Measurements from ENCODE around the gene NEDD4L.
"Not testable (repeated sequence)": the region's sequence is repeated elsewhere in the genome, so short reads cannot be mapped to it uniquely, and the experiment has no call there.

The NEDD4L gene

DNA sequence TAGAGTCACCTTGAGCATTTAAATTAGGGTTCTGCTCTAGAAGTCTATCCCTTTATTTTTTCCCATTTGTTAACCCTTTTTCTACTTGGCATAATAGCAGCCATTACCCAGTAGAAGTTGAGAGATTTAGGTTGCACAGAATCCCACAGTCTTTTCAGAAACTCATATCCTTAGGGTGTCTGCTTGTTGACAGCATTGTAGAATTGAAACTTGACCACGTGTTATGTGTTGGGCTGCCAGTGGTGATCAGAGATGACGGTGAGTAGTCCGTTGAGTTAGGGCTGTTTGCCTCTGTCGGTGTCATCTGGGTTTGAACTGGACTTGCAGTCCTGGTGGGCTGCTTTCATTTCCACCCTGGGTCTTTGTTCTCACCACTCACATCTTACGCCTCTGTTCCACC is 114.4 kb downstream of the NEDD4L start:
- no peak for FAIRE-seq

DNA sequence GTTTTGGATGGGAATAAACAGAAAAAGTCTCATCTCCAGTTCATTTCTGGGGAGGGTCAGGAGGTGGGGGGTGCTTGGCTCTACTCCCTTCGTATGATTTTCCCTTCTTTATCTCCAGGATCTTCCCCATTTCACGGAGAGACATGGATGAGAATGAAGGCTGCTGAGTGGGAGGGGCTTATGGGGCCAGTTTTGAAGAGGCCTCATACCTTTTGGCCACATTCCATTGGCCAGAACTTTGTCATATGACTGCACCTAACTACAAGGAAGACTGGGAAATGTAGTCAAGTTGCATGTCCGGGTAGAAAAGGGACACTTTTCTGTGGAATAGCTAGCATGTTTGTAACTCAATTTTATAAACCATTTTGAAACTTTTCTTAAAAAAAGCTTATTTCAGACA is 117.6 kb downstream of the NEDD4L start:
- FAIRE-seq, result no peak

DNA sequence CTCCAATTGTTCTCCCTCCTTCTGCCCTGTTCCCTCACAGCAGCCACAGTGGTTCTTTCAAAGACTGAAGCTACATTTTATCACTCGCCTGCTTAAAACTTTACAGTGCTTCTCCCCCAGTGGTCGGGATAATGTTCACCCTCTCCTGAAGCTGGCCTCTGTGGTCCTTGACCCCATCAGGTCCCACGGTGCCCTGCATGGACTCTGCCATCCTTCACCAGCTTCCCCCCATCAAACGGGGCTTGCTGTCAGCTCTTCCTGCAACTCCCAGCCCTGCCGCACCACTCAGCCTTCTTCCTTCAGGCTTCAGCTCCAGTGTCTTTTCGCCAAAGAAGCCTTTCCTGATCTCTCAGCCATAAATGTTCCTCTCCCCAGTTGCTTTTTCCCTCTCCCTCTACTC is 118.1 kb downstream of the NEDD4L start:
- no peak for FAIRE-seq

DNA sequence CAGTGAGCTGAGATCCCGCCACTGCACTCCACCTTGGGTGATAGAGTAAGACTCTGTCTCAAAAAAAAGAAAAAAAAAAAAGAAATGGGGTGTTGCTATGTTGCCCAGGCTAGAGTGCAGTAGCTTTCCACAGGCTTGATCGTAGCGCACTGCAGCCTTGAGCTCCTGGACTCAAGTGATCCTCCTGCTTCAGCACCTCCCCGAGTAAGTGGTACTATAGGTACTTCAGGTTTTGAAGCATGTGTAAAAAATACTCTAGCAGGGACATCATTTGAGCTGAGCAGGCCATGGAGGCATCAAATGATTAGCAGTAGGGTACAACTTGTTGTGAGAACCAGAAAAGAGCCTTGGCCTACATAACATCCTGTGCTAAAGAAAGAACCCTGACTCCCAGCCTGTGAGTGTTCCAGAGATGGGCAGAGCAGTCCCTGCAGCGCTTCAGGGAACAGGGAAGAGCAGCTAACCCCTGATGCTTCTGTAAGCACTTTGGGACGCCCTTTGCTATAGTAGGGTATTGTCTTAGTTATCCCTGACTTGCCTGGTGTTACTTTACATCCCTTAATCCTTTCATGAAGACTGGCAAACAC is 119.1 kb downstream of the NEDD4L start:
- no peak for FAIRE-seq

DNA sequence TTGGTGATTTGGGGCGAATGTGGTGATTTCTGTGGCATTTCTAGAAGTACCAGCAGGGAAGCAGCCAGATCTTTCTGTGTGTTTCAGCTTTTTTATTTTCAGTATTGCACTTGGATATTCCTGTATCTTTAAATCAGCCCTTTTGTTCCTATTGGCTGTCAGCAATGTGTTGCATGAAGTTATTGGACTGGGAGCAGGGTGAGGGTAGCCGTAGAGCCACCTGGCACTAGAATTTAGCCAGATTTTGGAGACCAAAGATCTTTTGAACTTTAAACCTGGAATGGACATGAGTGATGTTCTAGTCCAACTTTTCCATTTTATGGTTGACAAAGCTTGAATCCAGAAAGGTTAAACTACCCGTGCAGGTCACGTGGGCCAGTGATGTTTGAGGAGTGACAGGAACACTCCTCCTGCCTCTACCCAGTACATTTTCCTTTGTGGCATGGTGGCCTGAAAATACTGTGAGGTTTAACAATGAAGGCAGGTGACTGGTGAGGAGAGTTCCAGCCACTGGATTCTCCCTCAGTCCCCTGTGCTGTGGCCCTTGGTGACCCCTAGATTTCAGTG is 122.3 kb downstream of the NEDD4L start:
- no peak for FAIRE-seq

DNA sequence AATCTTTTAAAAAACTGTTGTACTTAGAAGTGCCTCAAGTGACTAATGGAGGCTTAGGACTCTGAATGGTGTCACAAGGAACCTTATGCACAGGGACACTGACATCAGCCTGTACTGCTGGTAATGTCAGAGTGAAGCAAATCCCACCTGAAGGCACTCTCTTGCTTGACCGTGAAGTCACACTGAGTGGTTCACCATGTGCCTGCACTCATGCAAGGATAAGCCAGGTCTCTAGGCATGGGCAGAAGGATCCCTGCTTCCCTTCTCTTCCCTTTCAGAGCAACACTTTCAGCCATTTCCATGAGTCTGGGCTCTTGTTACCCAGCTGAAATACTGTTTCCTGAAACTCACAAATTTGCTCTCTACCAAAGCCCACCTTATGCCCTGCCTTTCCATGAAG is 123.0 kb downstream of the NEDD4L start:
- FAIRE-seq, result no peak

DNA sequence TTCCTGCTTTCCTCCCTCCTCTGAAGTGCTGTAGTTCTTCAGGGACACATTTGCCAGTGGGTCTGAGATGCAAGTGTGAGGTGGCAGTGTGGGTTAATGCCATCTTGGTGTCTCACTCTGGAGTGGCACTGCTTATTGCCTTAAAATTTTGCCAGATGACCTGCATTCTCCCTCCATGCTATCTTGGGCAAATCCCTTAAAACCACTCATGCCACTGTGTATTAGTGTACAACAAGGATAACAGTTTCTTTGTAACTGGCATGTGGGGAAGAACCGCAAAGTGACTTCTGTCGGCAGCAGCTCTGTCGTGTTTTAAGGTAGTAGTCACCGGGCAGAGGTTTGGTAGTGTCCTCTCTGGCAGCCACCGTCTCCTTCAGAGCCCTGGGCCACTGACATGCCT is 124.2 kb downstream of the NEDD4L start:
- FAIRE-seq, result no peak

DNA sequence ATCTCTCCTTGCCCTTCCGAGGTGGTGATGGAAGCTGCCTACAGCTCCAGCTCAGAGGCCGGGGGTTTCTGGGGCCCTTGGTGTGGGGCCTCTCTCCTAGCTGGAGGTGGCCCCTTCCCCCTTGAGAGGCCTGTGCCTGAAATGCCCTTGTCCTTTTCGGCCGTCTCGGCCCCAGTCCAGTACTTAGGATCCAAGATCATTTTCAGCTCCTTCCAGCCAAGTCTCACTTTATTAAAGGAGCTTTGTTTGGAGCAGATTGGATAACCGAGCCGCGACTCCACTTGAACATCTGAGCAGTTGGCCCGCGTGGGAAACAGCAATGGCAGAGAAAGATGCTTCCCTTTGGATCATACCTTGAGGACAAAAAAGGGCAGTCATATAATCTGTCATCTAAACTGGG is 125.0 kb downstream of the NEDD4L start:
- FAIRE-seq, result no peak

DNA sequence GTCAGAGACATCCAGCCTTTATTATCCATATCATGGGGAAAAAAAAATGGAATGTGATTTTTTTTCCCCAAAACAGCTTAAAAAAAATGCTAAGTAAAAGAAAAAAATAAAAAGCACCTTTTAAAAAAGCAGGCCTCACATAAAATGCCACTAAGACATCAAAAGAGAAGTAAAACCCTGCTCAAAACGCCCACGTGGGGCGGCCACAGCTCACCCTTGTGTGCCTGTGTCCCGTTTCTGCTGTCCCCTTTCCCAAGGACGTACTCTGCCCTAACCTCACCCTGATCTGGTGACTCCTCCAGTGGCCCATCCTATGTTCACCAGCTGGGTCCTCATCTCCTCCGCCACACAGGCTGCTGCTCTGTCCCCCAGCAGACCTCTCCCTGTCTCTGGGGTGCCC is 125.4 kb downstream of the NEDD4L start:
- no peak for FAIRE-seq

DNA sequence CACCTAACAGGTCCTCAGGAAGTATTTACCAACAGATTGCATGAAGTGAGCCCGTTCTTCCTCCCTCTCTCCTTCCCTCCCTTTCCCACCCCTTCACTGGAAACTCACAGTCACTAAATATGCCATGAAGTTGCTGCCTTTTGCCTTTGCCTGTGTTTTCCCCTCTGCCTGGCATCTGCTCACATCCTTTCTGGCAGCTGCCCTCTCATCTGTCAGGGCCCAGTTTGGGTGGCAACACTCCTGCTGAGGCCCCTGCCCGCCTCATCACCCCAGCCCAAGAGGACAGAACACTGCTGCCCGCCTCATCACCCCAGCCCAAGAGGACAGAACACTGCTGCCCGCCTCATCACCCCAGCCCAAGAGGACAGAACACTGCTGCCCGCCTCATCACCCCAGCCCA is 126.0 kb downstream of the NEDD4L start:
- FAIRE-seq, result not testable (repeated sequence)

DNA sequence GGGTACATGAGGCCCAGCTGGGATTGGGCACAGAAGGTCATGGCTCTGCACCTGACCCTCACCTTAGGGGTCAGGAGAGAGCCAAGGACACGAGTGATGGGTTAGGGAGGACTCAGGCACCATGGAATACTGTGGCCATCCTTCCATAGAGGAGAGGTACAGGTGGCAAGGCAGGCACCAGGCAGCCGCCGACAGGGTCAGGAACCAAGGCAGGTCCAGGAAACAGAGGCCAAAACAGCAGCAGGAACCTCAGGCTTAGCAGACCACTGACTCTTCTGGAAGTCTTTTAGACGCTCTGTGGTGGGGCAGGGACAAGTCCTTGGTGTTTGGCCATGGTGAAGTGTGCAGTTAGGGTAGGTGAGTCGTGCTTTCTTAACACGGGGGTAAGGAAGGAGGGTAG is 128.0 kb downstream of the NEDD4L start:
- FAIRE-seq, result no peak

DNA sequence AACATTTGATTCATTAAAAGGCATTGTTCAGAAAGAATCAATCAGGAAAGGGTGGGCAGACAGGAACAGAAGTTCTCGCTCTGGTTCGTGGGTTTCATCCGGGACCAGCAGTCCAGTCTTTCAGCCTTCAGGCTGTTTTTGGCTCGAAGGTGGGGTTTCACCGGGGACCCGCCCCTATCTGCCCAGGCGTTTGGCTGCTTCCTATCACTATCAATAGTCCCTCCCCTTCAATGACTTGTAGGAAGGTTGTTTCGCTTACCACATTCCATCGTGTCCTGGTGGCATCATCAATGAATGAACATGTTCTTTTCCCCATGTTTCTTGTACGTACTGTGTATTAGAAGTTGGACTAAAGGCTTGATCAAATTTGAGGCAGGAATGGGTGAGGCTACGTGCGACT is 130.3 kb downstream of the NEDD4L start:
- no peak for FAIRE-seq

DNA sequence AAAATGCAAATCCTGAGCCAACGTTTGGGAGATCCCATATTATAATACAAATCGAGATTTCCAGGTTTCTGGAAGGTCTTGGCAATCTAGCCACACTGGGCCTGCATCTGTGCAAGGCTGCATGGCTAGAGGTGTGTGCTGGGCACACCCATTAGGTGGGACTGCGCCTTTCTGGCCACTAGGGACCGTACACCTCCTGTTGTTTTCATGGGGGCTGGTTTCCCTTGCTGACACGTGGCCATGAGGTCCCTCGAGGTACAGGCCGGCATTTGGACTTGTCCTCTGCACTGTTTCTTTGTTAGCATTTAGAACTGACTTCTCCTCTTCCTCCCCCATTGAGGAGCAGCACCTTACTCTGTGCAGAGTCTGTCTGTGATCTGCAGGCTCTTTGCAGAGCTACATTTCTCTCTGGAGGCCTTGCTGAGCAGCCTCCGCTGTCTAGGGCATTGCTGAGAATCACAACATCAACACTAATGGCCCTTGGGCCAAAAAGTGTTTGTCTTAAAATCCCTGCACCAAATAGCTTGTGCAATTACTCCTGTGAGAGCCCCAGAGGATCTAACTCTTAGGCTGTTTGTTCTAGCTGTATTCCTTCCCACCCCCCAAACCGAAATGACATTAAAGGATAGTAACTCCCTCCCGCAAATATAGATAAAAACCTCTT is 131.2 kb downstream of the NEDD4L start:
- FAIRE-seq, result no peak

DNA sequence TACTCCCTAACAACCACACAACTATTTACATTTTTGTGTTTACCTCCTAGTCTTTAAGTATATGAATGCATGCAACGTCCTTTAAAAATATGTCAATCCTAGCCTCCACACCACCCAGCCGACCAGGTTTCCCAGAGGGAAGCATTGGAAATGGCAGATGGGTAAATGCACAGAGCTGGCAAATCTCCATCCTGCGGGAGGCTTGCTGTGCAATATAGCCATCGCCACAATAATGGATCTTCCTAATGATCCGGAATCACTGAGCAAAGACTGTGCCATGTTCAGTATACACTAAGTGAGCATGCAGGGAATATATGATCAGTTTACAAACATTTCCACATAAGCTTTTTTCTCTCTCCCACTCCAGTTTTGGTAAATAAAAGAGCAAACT is 131.8 kb downstream of the NEDD4L start:
- no peak for FAIRE-seq

DNA sequence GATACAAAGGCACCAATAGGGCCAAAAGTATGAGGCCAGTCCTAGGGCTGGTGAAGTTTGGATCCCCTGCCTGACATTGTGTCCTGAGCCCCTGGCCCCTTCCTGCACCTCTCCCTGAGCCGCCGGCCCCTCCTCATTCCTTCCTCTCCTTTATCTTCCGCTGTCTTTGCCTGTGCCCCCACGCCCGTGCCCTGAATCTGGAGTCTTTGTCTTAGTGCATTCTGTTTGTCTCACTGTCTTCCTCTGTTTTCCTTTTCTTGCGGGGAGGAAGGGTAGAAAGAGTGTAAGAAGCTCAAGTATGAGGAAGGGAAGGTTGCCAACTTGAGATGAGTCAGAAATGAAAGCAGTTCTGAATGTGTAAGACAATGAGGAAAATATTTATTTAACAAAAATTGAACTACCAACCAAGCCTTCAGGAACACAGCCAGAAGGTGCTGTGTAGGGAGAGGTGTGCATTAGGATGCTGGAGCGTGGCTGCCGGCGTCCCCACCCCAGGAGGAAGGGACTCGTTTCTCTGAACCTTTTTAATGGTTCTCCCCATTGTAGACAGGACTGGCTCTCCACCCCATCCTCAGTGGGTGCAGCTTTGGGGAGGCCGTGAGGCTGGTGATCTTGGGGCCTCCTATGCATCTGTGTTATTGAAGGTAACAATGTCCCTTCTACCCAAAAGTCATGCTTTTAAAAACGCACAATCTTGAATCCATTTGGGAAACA is 133.1 kb downstream of the NEDD4L start:
- no peak for FAIRE-seq

DNA sequence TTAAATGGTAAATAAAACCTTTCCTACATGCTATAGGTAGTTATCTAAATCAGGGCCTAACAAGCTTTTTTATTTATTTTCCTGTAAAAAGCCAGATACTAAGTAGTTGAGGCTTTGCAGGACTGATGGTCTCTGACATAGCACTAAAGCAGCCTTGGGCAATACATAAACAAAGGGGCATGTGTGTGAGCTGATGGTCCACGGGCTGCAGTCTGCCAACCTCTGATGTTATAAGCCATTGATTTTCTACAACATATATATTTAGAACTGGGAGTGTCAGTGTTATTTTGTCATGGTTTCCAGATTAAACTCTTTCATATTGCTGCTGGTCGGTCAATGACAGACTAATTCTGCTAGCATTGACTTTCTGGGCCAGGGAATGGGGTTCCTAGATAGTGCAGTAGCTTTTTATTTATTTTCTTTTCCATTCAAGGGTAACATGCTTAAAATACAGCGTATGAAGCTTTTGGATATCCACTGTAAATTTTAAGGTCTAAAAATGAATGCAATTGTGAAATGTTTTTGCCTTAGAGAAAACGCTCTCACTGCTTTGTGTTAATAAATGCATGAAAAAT is 134.0 kb downstream of the NEDD4L start:
- no peak for FAIRE-seq

DNA sequence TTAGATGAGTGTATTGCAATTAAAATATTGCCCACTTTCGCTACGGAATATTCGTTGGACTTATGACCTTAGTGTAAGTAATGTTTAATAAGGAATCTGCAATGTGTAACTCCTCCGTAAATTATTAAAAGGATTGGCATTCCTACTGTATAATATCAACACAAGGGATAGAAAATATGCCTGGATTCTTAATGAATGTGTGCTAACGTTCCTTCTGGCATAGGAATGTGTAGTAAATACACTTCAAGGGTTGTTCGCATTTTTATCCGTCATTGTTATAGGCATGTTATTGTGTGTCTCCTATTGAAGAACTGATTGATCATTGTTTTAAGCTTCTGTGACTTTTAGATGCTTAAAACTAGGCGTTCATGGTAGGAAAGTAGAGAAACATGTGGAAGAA is 134.5 kb downstream of the NEDD4L start:
- FAIRE-seq, result no peak

DNA sequence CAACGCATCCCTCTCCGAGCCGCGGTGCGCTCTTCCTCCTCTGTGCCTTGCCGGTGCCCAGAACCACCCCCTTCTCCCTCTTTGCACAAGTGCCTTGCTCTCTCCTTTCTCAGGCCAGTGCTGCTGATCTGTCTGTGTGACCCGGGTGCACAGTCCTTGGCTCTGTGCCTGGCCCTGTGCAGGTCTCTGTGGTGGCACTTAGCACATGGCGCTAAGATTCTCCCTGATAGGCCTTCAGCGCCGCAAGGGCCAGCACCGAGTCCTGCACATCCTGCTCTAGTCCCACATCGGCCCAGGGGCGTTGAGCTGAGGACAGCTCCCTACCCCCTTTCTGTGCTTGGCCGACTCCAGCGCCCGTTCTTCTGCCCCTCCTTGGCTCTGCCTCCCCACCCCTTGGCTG is 136.1 kb downstream of the NEDD4L start:
- no peak for FAIRE-seq

DNA sequence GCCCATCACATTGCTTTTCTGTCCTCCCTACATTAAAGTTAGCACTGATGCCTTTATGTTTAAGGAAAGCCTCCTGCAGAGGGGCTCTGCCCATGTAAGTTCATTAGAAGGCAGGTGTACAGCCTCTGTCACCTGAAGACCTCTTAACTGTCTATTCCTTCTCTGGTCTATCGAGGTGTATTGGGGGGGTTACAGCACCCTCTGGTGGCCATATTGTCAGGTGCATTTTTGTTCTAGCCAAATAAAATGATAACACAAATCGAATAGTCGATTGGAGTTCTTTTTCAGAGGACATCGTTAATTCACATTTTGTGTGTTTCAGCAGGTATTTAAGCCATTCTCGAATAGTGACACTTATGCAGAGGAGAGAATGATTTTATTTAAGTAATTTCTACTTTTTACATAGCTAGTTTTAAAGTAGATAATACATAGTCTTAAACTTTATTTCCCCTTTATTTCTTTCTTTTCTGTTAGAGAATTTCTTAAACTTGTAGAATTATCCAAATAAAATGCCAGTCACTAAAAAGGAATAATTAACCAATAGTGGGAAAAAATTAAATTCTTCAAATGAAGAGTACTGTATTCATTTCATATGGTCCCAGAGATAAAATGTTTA is 136.8 kb downstream of the NEDD4L start:
- FAIRE-seq, result no peak

DNA sequence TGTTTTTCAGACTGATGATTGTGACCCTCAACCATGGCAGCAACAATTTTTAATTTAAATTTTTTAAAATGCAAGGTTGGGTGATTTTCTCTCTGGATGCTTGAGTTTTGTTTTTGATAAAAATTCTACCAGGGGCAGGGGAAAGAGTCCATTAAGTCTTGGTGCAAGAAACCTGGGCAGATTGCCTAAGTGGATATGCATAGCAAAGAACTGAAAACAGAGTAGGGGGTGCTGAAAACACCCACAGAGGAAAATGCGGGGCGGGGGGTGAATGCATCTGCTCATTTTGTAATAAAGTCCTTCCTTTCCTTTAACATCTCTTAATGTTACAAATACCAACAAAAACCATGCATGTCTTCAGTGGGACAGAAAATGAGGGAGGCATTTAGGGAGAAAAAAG is 138.0 kb downstream of the NEDD4L start:
- no peak for FAIRE-seq

DNA sequence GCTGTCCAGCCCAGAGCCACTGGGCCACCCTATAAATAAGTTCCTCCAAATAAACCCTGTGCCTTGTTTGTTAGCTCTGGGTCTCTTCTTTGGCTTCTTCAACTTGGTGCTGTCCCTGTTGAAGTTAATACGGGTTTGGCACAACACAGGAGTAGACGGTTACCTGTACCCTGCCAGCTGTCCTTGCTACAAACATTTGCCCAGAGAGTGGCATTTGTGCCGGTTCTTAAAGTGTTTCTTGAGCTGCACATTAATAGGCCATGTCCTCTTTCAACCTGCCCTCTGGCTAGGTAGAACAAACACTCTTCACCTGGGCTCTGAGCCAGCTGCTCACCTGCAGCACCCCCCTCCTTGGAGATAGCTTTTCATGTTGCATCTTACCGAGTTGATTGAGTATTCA is 139.2 kb downstream of the NEDD4L start:
- FAIRE-seq, result no peak

DNA sequence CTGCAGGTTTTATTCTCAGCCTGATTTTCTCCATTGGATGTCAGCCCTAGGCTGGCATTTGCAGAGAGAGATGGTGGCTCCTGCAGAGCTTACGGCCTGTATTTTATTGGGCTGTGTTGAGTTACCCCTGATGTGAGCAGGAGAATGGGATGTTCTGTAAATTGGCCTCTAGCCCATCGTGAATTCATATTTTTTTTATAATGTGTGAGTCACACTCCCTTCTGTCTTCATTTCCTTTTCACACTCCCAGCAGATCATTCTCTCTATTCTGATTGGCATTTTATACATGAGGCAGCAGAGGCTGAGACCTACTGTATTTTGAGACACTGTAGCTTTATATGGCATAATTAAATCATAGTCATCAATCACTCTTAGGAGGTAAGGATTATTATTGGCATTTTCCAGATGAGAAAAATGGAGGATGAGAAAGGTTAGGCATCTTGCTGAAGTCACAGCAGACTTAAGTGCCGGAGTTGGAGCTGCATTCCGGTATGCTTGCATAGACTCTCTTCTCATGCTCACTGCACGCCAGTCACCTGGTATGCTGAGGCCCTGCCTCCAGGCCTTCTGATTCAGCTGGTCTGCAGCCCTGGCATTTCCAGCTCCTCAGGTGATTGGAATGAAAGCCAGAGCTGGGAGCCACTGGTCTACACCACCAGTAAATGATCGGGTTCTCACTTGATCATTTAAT is 142.4 kb downstream of the NEDD4L start:
- FAIRE-seq, result no peak

DNA sequence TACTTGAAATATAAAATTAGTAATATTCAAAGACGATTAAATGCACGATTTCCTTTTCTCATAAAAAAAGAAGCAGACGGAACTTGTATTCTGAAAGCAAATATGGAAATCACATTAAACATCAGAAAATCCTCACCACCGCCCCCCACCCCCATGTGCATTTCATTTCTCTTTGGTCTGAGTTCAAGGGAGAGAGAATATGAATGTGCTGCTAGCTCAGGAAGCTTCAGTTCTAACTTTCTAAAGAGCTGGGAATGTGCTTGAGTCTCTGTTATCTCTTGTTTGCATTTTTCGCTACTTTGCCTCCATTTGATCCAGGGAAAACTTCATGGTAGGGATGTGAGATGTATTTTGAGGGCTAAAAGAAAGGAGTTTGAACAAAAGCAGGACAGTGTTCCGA is 143.6 kb downstream of the NEDD4L start:
- no peak for FAIRE-seq

All from TTC549 (cell line).